ENCODE data around the gene NTM.

DNA sequence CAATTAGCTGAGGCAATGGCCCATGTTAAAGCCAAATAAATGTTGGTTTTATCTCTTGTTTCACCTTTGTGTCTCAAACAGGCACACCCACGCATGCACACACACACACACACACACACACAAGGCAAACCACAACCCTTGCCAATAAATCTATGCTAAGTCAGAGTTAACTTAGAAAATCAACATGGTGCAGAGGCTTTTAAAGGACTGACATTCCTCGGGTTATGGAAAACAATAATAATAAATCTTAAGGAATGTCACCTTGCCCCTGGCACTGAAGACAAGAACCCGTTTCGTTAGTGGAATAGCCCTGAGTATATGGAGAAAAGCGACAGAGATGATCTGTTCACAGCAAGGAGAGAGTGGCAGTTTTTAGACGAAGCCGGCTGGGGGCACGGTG, 326.3 kb downstream of the NTM start:
- no peak for TF ChIP-seq POLR2AphosphoS5 (IDR thresholded peaks at IDR 0.05)
- TF ChIP-seq, protein P1, sequence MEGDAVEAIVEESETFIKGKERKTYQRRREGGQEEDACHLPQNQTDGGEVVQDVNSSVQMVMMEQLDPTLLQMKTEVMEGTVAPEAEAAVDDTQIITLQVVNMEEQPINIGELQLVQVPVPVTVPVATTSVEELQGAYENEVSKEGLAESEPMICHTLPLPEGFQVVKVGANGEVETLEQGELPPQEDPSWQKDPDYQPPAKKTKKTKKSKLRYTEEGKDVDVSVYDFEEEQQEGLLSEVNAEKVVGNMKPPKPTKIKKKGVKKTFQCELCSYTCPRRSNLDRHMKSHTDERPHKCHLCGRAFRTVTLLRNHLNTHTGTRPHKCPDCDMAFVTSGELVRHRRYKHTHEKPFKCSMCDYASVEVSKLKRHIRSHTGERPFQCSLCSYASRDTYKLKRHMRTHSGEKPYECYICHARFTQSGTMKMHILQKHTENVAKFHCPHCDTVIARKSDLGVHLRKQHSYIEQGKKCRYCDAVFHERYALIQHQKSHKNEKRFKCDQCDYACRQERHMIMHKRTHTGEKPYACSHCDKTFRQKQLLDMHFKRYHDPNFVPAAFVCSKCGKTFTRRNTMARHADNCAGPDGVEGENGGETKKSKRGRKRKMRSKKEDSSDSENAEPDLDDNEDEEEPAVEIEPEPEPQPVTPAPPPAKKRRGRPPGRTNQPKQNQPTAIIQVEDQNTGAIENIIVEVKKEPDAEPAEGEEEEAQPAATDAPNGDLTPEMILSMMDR (IDR thresholded peaks at IDR 0.05): no peak
- TF ChIP-seq POLR2A (IDR thresholded peaks at IDR 0.05): no peak

All from transverse colon (tissue), 4 donors.